H1 (cell line): Measurements from ENCODE around the gene SASH3.

Experiments
- ATF3 ChIP-seq: IDR thresholded peaks from 2 replicates; pipeline ENCODE4 v1.6.1; 2011; ENCODE audit warnings: low read depth, mild to moderate bottlenecking, low read length; ENCODE audit not compliant: insufficient read depth
- BCL11A ChIP-seq, 2 experiments: IDR thresholded peaks; one replicate each; pipeline ENCODE4 v1.6.1; 2011; ENCODE audit warnings: low read depth in 2 of 2, low read length in 2 of 2, mild to moderate bottlenecking in 2 of 2
- POLR2AphosphoS5 ChIP-seq: IDR thresholded peaks from 2 replicates; pipeline ENCODE4 v1.6.1; 2011; ENCODE audit warnings: low read depth, low read length
- SRF ChIP-seq: IDR thresholded peaks from 2 replicates; pipeline ENCODE4 v1.6.1; 2011; ENCODE audit warnings: mild to moderate bottlenecking, low read depth, low read length, moderate library complexity
- TF ChIP-seq, protein P1 (sequence below): IDR thresholded peaks from 2 replicates; pipeline ENCODE4 v1.6.1; 2011; ENCODE audit warnings: low read length, improper control_type of control experiment

- no peak for TF ChIP-seq ATF3
- TF ChIP-seq, protein P1, sequence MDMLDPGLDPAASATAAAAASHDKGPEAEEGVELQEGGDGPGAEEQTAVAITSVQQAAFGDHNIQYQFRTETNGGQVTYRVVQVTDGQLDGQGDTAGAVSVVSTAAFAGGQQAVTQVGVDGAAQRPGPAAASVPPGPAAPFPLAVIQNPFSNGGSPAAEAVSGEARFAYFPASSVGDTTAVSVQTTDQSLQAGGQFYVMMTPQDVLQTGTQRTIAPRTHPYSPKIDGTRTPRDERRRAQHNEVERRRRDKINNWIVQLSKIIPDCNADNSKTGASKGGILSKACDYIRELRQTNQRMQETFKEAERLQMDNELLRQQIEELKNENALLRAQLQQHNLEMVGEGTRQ: no peak
- TF ChIP-seq SRF: no peak
- no peak for TF ChIP-seq POLR2AphosphoS5
- no peak for TF ChIP-seq BCL11A (IDR thresholded peaks at IDR 0.05; ENCODE audit: low read depth in 2 of 2, low read length in 2 of 2)
These were observed 31.4 kb upstream of the SASH3 start for GRCh38 chrX:129748305-129748704.
